ENCODE results near the gene FAM234A.
A peak's percentile ranks its signal among the peaks of the same experiment; 100 is the strongest.

FAM234A gene

DNA sequence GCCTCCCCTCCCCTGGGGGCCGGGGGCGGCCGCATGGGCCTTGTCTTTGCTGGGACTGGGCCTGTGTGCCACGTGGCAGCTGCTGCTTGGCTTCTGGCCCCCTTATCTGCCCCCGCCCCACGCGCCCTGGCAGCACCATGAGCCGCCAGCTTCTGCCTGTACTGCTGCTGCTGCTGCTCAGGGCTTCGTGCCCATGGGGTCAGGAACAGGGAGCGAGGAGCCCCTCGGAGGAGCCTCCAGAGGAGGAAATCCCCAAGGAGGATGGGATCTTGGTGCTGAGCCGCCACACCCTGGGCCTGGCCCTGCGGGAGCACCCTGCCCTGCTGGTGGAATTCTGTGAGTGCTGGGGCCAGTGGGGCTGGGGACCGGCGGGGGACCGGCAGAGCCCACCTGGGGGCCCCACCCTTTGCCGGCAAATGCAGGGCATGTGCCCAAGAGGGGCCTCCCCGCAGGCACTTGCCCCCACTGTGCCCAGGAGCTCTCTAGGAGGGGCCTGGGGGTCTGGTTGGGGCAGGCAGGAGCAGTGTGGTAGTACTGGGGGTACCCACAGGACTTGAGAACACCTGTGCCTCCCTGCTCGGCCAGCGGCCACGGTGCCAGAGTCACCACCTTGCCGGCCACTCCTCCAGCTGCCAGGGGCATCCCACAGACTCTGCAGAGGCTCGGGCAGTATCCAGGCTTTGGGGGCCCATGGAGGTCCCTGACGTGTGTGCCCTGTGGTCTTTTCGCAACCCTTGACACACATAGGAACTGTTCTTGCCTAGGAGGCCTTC lies 48.6 kb downstream of the FAM234A start, which contains the start of gene PDIA2:
TSS of gene PDIA2 (plus strand) at position 132 of the 773 bp plus-strand sequence. CDS start at position 138, 6 bp downstream.
- no peak for DNase-seq

DNA sequence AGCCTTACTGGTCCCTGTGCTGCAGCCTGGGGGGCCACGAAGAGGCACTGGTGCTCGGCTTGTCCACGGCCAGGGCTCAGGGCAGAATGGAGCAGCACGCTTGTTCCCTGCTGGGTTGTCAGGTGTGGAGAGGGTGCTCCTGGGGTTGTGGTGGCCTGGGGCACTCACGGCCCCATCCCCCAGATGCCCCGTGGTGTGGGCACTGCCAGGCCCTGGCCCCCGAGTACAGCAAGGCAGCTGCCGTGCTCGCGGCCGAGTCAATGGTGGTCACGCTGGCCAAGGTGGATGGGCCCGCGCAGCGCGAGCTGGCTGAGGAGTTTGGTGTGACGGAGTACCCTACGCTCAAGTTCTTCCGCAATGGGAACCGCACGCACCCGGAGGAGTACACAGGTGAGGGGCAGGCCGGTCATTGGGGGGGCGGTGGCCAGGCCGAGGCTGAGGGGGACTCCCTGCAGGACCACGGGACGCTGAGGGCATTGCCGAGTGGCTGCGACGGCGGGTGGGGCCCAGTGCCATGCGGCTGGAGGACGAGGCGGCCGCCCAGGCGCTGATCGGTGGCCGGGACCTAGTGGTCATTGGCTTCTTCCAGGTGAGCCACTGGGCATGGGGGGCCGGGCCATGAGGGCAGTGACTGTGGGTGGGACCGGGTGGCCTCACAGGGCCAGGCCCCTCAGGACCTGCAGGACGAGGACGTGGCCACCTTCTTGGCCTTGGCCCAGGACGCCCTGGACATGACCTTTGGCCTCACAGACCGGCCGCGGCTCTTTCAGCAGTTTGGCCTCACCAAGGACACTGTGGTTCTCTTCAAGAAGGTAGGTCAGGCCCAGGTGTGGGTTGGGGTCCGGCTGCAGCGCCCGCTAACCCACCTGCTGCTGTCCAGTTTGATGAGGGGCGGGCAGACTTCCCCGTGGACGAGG lies 49.8 kb downstream of the FAM234A start:
- no peak for DNase-seq

DNA sequence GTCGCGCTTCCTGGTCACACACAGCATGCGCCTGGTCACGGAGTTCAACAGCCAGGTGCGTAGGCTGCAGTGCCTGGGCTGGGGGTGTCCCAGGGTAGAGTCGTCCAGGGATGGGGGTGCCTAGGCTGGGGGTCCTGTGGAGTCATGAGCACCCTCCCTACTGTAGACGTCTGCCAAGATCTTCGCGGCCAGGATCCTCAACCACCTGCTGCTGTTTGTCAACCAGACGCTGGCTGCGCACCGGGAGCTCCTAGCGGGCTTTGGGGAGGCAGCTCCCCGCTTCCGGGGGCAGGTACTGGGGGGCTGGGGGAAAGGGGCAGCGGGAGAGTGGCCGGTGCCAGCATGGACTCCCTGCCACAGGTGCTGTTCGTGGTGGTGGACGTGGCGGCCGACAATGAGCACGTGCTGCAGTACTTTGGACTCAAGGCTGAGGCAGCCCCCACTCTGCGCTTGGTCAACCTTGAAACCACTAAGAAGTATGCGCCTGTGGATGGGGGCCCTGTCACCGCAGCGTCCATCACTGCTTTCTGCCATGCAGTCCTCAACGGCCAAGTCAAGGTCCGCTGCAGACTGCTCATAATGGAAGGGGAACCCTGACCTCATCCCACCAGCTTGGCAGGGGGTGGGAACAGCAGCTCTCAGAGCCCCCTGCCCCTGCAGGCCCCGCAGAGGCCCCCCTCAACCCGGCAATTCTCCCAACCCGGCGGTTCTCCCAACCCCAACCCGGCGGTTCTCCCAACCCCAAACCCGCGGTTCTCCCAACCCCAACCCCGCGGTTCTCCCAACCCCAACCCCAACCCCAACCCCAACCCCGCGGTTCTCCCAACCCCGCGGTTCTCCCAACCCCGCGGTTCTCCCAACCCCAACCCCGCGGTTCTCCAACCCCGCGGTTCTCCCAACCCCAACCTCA lies 50.8 kb downstream of the FAM234A start:
- no peak for DNase-seq

DNA sequence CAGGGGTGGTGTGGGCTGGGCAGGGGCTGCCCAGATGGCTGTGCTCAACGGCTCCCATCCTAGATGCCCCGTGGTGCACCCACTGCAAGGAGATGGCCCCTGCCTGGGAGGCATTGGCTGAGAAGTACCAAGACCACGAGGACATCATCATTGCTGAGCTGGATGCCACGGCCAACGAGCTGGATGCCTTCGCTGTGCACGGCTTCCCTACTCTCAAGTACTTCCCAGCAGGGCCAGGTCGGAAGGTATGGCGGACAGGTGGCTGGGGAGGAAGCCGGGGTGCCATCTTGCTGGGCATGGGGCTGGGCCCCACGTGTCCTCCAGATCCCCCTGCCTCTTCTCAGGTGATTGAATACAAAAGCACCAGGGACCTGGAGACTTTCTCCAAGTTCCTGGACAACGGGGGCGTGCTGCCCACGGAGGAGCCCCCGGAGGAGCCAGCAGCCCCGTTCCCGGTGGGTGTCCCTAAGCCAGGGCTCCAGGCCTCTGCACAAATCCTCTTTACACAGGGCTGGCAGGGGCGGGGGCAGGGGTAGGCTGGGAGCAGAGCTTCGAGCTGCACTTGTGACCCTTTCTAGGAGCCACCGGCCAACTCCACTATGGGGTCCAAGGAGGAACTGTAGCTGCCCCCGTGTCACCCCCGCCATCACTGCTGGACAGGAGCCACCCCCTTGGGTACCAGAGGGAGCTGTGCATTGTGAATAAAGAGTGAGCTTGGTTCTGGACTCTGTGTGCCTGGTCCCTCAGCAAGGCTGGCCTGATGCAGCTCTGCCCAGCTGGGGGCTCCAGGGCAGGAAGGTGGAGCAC lies 52.1 kb downstream of the FAM234A start:
- no peak for DNase-seq

DNA sequence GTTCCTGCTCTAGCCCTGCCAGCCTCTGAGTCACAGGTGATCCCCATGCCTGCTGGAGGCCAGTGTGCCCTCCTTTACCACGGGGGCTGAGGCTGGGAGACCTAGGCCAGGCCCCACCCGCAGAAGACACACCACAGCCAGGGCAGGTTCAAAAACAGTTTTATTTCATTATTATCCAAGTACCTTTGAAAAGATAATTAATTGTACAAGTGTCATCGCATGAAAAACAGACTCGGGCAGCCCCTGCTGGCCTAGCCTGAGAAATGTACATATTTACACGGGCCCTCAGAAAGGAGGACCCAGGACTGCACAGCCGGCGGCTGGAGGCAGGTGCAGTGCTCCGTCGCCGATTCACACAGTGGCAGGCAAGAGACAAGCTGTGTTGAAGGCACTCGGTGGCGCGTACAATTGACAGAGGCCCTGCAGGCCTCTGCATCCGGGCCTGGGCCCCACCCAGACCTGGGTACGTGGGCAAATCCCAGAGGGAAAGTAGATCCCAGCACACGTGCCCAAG lies 52.7 kb downstream of the FAM234A start:
- no peak for DNase-seq

DNA sequence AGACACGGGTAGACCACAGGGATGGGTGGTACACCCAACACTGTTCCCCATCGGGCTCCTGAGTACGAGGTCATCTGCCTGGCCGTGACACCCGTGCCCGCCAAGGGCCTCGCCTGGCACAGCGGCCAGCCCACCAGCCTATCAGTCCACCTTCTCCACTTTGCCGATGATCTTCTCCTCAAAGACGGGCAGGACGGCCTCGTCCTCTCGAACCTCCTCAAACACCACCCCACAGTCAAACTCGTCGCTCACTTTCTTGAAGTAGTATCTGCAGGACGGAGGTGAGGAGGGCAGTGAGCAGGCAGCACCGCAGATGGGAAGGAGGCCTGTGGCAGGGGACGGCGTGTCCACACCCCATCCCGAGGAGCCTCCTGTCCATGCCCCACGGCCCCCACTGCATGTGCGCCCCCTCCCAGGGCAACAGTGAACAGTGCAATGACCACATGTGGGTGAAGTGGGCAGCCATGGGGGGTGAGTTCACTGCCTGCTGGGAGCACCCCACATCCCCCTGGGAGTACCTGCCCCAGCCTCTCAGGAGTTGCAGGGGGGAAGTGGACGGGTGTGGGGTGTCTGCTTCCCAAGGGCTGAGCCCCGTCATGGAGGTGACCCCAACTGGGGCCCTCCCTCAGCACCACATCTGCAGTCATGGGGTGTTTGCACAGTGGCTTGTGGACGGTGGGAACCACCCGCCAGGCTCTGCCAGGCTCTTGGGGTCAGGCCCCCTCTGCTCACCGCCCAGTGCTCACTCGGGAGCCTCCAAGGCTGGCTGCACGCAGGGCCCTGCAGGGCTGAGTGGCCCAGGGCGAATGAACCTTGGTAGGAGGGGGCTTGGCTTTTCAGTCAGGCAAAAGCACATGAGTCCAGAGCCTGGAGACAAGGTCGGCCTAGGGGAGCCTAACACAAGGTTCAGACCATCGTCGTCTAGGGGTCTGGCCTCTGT lies 53.6 kb downstream of the FAM234A start:
- no peak for DNase-seq

DNA sequence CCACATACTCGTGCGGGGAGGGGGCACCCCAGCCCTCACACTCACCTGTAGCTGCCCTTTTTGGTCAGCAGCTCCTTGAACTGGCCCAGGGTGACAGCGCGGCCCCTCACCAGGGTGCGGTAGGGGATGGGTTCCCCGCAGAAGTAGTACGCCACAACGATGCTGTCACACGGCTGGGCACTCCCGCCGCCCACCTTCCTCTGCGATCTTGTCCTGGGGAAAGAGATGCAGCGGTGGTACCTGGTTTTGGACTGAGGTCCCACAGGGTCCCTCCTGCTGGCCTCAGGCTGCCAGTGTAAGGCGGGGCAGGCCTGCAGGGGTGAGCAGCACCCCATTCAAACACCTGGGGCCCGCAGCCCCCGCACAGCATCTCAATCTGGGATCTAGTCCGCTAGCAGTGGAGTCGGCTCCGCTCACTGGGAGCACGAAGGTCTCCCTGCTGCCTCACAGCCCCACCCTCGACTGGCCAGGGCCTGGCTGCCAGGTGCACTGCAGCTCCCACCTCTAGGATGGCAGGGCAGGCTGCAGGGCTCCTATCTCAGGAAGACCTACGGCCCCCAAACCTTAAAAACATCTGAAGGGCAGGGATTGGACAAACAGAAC lies 54.9 kb downstream of the FAM234A start:
- no peak for DNase-seq

DNA sequence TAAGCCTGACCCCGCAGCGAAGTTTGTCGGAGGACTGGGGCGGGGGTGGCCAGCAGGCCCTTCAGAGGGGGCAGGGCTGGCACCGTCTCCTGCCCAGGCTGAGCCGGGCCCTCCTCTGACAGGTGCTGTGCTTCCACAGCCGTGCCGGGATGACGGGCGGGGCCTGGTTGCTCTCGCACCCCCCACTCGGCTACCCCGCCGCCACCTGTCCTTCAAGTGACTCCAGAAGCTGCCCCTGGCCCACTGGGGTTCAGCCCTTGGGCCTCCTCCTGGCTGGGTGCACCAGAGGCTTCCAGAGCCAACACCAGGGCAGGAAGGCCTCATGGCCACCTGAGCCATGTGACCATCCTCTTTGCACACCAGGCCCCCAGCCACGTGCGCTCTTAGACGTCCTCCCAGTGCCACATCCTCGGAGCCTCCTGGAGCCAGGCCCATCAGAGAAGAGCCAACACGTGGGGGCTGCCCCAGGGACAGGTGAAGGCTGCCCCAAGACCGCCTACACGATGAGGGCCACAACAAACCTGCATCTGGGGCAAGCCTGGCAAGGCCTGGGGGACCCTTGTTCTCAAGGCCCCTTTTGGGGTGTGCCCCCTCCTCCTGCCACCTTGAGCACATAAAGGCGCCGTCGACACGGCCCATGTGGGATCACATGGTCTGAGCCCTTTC lies 55.5 kb downstream of the FAM234A start:
- no peak for DNase-seq

DNA sequence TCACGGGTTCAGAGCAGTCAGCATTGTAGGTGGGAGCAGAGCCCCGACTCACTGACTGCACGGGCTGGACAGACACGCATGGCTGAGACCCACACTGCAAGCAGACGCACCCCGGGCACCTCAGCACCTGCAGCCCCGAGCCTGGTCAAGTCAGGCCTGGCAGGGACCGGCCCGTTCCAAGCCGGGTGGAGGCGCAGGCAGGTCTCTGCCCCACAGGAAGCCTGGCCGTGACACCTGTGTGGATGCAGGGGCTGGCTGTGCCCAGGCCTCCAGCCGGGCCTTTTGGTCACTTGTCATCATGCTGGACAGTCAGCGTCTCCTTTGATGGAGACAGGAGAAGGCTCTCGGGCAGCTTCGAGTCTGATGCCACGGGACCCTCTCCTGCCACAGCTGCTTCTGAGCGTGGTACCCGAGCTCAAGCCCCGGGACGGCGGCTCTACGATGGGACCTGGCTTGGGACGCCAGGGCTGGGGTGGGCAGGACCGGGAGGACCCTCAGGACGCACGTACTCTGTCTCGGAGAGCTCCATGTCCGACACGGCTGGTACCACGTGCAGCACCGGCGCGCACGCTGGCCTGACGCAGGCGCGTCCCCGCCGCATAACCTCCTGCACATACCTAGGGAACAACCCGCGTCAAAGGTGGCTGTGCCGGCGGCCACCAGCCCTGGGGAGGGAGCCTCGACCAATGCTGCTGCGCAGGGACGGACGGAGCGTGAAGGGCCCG lies 56.2 kb downstream of the FAM234A start:
- no peak for DNase-seq

DNA sequence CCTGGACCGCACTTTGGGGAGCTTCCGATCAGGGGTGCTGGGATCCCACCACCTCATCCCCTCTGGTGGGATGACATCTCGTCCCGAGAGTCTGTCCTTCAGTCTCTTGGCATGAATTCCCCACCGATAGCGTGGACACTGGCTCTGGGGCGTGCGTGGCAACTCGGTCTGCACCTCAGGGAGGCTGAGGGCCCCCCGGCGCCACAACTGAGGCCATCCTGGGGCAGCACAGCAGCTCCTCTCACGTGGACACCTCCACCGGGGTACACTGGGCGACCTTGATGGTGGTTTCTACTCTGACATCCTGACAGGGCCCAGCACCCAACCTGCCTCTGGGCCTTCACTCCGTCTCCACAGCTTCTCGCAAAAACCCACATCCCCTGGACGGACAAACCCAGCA lies 56.9 kb downstream of the FAM234A start:
- no peak for DNase-seq

DNA sequence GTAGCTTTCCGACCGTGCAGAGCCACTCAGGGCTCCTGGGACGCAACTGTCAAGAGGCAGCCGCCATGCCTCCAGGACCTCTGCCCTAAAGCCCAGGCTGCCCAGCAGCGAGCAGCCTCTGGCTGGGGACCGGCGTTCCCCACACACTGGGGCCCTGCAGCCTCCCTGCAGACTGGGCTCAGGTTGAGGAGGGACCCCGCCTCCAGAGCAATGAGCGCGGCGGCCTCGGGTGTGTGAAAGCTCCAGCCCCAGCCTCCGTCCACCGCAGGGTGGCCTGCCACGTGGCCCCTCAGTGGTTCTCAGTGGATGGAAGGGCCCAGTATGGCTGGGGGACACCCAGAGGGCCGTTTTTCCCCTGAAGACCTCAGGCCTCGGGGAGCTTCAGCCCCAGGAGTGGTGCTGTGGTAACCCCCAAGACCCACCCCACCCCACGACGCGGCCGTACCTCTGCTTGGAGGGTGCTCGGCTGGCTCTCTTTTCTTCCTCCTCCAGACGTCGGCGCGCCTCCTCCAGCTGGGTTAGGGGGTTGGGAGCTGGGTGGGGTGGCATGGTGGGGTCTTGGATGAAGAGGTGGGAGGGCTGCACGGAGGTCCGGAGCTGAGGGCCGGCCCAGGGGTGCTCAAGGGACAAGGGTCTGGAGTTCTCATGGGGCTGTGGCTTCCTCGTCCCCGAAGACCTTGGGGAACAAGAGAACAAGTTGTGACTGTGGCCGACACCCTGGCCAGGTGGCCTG lies 58.6 kb downstream of the FAM234A start:
- DNase-seq = no peak

DNA sequence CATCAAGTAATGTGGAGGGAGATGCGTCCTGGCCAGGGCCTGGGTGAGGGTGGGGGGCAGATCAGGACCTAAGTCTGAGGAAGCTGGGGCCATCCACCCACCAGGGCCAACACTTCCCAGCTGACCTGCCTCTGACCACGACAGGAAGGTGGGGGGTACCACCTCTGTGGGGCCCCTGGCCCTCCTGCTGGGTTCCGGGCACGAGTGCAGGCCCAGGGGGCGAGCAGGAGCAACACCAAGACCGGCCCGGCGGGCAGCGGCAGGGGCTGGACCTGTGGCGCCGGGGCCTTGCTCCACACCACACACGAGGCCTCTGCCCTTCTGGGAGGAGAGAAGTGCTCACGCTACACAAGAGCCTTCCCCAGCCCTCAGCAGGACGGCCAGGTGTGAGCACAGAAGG lies 61.7 kb downstream of the FAM234A start:
- no peak for DNase-seq

DNA sequence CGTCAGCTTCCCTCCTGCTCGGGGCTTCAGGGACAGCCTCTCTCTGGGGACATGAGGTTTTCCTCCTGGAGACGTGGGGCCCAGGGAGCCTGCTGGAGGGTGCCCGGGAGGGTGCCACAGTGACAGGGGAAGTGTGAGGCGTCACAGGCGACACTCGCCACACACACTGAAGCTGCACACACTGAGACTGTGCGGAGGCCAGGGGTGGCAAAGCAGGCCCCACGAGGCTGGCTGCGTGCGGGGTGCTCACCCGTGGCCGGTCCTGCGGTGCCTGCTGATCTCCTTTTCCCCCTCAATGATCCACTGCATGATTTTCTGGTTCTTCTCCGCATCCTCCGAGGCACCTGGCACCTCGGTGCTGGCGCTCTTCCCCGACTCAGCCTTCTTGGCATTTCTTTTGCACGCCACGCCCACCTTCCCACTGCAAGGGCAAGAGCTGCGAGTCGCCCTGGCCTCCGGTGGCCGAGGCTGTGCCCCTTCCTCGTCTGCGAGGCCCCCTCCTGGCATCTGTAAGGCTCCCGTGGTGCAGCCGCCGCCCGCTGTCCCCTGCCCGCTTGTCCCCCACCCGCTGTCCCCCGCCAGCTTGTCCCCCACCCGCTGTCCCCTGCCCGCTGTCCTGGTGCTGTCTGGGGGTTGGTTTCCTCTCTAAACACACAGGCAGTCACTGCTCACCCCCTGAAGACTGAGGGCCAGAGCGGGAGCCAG lies 62.3 kb downstream of the FAM234A start:
- DNase-seq = no peak

DNA sequence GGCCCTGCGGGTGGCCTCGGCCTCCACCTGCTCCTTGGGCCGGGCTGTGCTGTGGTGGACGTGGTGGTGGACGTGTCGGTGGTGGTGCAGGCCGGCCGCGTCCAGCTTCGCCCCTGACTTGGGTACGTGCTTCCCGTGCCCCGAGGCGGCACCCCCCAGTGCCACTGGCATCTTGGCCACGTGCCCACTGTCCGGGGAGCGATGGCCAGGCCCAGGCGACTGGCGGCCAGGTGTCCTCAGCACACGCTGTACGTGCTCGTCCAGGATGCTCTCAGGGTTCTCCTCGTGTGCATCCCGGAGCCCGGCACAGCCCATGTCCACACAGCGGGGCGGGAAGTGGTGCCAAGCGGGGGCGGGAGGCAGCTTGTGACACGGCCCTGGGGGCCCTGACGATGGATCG lies 63.2 kb downstream of the FAM234A start:
- DNase-seq = no peak

DNA sequence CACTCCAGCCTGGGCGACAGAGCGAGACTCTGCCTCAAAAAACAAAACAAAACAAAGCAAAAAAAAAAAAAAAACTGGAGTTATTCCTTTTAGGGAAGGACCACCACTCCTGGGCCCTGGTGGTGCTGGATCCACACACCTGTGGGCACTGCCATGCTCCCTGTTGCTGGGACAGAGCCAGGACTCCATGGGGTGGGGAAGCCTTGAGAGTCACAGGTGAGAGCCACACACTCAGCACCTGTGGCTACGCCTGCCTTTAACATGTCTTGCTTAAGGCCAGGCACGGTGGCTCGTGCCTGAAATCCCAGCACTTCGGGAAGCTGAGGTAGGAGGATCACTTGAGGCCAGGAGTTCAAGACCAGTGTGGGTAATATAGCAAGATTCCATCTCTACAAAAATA lies 66.6 kb downstream of the FAM234A start:
- no peak for DNase-seq

DNA sequence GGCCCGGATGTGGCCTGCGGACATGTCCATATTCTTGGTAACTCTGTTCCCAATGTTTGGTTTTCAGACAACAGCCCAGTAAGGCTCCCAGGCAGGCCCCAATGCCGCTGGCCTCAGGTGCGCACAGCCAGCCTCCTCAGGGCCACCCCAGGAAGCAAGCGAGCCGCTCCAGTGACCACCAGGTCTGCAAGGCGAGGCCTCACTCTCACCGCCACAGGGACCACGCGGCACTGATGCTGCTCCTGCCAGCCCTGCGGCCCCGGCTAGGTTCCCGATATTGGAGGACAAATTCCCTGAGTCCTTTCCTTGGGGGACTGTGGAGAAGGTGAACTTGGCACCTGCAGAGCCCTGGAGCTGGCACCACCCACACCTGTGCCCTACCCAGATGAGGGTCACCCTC lies 67.3 kb downstream of the FAM234A start:
- DNase-seq = no peak

DNA sequence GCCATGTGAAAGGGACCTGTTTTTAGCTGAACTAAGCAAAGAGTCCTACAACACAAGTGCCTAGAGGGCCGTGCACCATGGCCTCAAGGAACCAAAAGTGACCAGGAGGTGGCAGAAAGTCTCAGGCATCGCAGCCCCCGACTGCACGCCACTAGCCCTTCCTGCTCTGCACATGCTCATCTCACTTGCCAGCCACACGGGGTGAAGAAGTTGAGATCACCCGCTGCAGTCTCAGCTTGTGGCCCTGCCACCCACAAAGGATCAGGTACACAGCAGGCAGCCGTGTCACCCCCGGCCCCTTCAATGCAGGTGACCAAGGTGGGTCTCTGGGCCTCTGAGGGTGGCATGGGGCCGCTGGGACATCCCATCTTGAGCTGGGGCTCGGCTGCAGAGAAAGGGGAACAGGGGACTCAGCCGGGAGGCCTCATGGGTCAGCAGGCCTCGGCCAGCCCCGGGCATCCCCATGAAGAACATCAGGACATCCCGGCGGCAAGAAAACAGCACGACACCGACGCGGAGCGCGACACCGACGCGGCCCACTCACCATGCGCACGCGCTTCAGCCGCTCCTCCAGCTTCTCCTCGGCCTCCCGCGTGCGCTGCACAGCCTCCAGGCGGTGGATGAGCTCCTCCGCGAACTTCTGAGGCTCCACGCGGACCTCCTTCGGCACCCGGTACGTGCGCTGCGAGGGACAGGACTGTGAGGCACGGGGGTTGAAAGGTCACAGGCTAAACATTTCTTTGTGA lies 69.3 kb downstream of the FAM234A start:
- DNase-seq = peak; percentile 40
